K562 (cell line): Measurements from ENCODE around the gene CDC14B. TPM values are rescaled to one million over a fixed set of nuclear protein-coding genes. Genes with fewer than 3 reads are reported as not detected.

Experiments
- ARID3B ChIP-seq: fragments of 250-450 bp; sonication (Bioruptor Pico); IDR thresholded peaks from 2 replicates; pipeline ENCODE4 v1.4.0; 2020; ENCODE audit warnings: borderline replicate concordance
- CUX1 ChIP-seq: fragments of 200-800 bp; sonication (Bioruptor generic); IDR thresholded peaks from 2 replicates; pipeline ENCODE4 v1.6.1; 2016; ENCODE audit warnings: missing genetic modification characterization, missing compliant biosample characterization
- ELK3 ChIP-seq: fragments of 450-650 bp; formaldehyde crosslinking; IDR thresholded peaks from 2 replicates; pipeline ENCODE4 v1.4.0; 2020; ENCODE audit warnings: mild to moderate bottlenecking
- FOS ChIP-seq: IDR thresholded peaks from 3 replicates; pipeline ENCODE4 v1.6.1; 2011; ENCODE audit not compliant: insufficient read length; ENCODE audit errors: extremely low read depth
- NKRF ChIP-seq: fragments of 450-650 bp; IDR thresholded peaks from 2 replicates; pipeline ENCODE4 v1.6.1; 2016; ENCODE audit warnings: borderline replicate concordance
- STAT6 ChIP-seq: sonication (generic); formaldehyde crosslinking; IDR thresholded peaks from 2 replicates; pipeline ENCODE4 v1.8.1; 2023; ENCODE audit warnings: mild to moderate bottlenecking, missing genetic modification reagents
- ZBTB43 ChIP-seq: sonication (generic); formaldehyde crosslinking; IDR thresholded peaks from 2 replicates; pipeline ENCODE4 v1.8.0; 2023; ENCODE audit warnings: mild to moderate bottlenecking, missing genetic modification reagents
- ZNF133 ChIP-seq: fragments of 250-450 bp; sonication (Bioruptor Pico); IDR thresholded peaks from 2 replicates; pipeline ENCODE4 v1.4.0; 2020; ENCODE audit warnings: mild to moderate bottlenecking
- polyA plus RNA-seq, 8 experiments: library from polyadenylated mRNA; depleted of rRNA in 4 of 8; stranded (reverse) in 5 of 8; unstranded in 3 of 8; fragments of >200 nt; fragmentation: Nextera tagmentation in 2 of 8; fragmentation: Illumina TruSeq in 1 of 8; extraction: Ambion mirVana in 2 of 8; extraction: Trizol in 1 of 8; gene quantifications; 2 replicates each; pipeline versions ENCODE4 v1.2.1 to v1.2.3, GENCODE V29; 2011 to 2014; ENCODE audit warnings: inconsistent platforms in 1 of 8, missing spikeins in 1 of 8
- total RNA-seq, 7 experiments: library from RNA; depleted of rRNA in 6 of 7; stranded (reverse); fragments of >200 nt in 6 of 7; fragmentation: Illumina TruSeq in 2 of 7; extraction: Trizol in 2 of 7; gene quantifications; 2 replicates each; pipeline versions ENCODE4 v1.2.1 to v1.2.3, GENCODE V29; 2011 to 2021; ENCODE audit warnings: low replicate concordance in 1 of 7

The CDC14B gene
- total and polyA plus RNA-seq, 9 of the 15 experiments (the other 6 are each of a cell fraction or from before 2014, with no cell fraction given), result 1.4 to 6.0 (median 3.8) TPM

GRCh38 chr9:96482476-96482875, 137.2 kb downstream of the CDC14B start (continued):
- no peak for TF ChIP-seq ELK3
- no peak for TF ChIP-seq ZBTB43 (CRISPR knock-in tag)
- TF ChIP-seq ARID3B (CRISPR knock-in tag), result no peak
- no peak for TF ChIP-seq STAT6 (CRISPR knock-in tag)
- no peak for TF ChIP-seq ZNF133 (CRISPR knock-in tag)
- TF ChIP-seq CUX1 (CRISPR knock-in tag), result no peak
- TF ChIP-seq FOS, result no peak
- no peak for TF ChIP-seq NKRF
